ENCODE results near the gene PCNX1.

Gene PCNX1

DNA sequence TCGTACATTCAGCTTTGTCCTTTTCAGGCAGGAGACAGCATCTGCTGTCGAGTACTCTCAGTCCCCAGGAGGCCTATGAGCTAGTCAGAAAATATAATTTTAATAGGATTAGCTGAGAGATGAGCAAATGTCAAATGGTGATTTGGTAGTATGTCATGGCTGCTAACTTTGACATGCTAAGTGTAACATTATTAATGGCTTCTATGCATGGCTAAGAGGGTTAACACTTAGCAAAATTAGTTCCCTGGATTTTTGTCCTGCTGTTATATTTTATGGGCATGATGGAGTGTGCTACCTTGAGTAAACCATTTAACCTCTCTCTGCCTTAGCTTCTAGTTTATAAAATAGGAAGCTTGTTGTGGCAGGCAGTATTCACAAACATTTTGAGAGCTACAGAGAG, 2.9 kb upstream of the PCNX1 start:
- H3K9ac ChIP-seq (ENCODE audit: low read depth, low read length) = no peak overlapping the region
- no peak overlapping the region for H3K4me3 ChIP-seq (ENCODE audit: low read length)
- H3K4me1 ChIP-seq (ENCODE audit: control insufficient read depth, insufficient read depth, low read length) = peaks cover 38% of the 10 kb centered on the region
- no peaks in the 10 kb centered on the region for H3K36me3 ChIP-seq (ENCODE audit: insufficient read depth, low read length)
- H3K9me3 ChIP-seq (replicated peaks; ENCODE audit: low read length) = no peaks in the 10 kb centered on the region
- H3K27me3 ChIP-seq (ENCODE audit: control insufficient read depth, insufficient read depth, low read length) = no peaks in the 10 kb centered on the region
- H3K4me2 ChIP-seq (ENCODE audit: low read length) = no peak overlapping the region

DNA sequence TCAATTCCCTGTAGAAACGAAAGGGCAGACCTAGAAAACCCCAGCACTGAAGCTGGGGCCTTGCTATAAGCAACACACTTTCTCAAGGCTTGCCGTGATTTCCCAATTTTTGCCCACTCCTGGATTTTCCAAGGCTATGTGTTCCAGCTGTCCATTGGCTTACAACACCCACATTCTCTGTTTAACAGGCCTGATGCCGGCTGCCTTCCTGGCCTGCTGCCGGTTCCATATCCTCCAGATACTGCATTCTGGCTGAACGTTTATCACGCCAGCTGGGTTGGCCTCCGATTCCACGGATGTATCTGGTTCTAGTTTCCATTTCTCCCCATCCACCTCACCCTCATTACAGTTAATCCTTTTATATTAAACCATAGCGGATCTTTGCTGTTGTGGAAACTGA, 2.0 kb upstream of the PCNX1 start:
- no peaks in the 10 kb centered on the region for H3K36me3 ChIP-seq (ENCODE audit: insufficient read depth, low read length)
- peak overlapping the region; percentile 5 for H3K9ac ChIP-seq (ENCODE audit: low read depth, low read length)
- H3K9me3 ChIP-seq (replicated peaks; ENCODE audit: low read length) = no peaks in the 10 kb centered on the region
- no peaks in the 10 kb centered on the region for H3K27me3 ChIP-seq (ENCODE audit: control insufficient read depth, insufficient read depth, low read length)
- peaks cover 42% of the 10 kb centered on the region for H3K4me1 ChIP-seq (ENCODE audit: control insufficient read depth, insufficient read depth, low read length)
- H3K4me2 ChIP-seq (ENCODE audit: low read length) = peak overlapping the region; percentile 63
- H3K4me3 ChIP-seq (ENCODE audit: low read length) = peak overlapping the region; percentile 9

DNA sequence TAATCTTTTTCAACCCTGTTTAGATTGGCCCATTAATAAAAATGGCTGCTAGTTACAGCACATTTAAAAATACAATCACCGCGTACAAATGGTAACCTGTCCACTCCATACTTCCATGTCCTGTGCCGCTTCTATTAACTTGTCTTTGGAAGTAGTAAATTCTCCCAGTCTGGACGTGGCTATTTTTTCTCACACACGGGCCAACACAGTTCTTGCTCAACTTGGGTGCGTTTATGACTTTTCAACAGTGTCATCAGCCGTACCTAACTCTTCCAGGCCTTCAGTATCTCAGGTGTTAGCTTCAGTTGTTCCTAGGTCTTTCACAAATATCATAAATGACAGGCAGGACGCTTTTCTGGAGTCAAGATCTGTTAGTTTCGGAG, 475 bp upstream of the PCNX1 start:
- peak overlapping the region; percentile 96 for H3K4me3 ChIP-seq (ENCODE audit: low read length)
- H3K9ac ChIP-seq (ENCODE audit: low read depth, low read length) = peak overlapping the region; percentile 95
- H3K4me2 ChIP-seq (ENCODE audit: low read length) = peak overlapping the region; percentile 95
- no peaks in the 10 kb centered on the region for H3K27me3 ChIP-seq (ENCODE audit: control insufficient read depth, insufficient read depth, low read length)
- no peaks in the 10 kb centered on the region for H3K9me3 ChIP-seq (replicated peaks; ENCODE audit: low read length)
- H3K4me1 ChIP-seq (ENCODE audit: control insufficient read depth, insufficient read depth, low read length) = peaks cover 42% of the 10 kb centered on the region
- H3K36me3 ChIP-seq (ENCODE audit: insufficient read depth, low read length) = no peaks in the 10 kb centered on the region

DNA sequence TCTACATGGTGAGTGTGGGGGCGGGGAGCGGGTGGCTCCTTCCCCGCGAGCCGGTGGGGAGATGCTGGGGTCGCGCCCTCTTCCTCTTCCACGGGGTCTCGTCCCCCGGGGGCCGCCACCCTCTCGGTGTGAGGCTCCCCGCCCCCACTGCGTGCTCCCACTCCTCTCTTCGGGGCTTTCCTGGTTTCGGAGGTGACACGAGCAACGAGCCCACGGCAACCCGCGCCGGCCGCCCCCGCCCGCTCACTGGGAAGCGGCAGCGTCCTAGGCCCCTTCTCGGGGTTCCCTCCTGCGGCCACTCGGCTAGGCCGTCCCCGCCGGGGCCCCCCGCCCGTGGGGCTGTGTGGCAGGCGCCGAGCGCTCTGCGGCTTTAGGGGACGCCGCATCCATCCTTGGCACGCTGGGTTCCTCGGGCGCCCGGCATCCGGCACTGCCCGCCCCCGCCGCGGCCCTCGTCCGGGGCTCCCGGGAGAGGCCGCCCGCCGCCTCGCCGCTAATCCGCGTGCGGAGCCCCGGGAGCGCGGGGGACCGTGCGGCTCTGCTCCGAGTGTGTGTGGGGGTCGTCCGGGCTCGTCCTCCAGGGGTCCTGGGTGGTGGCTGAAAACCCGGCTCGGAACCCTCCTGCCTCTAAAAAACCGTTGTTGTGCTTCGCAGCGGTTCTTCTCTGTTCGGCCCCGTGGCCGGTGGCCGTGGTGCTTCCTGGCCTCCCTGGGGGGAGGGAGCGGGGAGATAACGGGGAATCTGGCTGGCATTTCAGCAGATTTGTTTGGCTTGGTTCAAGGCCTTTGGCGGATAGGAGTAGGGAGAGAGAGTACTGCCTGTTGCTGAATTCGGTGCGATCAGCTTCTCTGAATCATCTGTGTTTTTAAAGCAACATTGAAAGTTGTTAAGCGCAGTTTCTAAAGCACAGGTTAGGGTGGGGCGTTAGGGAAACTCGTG, 1.0 kb downstream of the PCNX1 start:
- peak overlapping the region; percentile 96 for H3K4me3 ChIP-seq (ENCODE audit: low read length)
- peak overlapping the region; percentile 95 for H3K9ac ChIP-seq (ENCODE audit: low read depth, low read length)
- H3K36me3 ChIP-seq (ENCODE audit: insufficient read depth, low read length) = no peaks in the 10 kb centered on the region
- no peaks in the 10 kb centered on the region for H3K9me3 ChIP-seq (replicated peaks; ENCODE audit: low read length)
- H3K4me1 ChIP-seq (ENCODE audit: control insufficient read depth, insufficient read depth, low read length) = peaks cover 42% of the 10 kb centered on the region
- H3K27me3 ChIP-seq (ENCODE audit: control insufficient read depth, insufficient read depth, low read length) = no peaks in the 10 kb centered on the region
- H3K4me2 ChIP-seq (ENCODE audit: low read length) = peak overlapping the region; percentile 95

DNA sequence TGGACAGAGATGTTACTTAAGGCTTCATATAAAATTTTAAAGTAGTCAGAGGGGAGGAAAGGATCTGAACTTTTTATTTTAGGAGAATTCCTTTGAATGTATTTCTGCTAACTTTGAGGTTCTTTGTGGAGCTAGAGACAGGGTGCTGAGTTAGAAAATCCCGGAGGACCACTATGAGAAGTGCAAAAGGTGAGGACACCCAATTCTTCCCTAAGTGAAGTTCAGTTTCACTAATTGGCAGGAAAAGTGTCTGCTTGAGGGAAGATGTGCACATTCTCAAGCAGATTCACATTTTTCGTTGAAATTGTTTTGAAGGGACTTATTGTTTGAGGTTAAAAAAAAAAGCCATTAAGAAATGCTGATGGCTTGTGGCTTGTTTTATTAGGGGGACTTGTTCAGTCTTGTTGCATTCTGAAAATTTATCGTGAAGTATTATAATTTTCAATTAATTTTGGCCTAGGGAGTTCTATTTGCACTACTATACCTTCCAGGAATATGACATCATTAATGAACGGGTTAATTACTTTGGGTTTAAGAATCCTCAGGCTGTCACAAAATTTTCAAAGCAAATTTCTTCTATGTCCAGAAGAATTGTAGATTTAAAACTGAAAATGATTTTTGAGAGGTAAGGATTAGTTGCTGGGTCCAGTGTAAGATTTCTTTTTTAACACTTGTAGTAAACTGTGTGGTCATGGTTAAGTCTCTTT, 1.8 kb downstream of the PCNX1 start:
- Histone ChIP-seq H3K9ac (ENCODE audit: low read depth, low read length) (peak overlapping the region; percentile 95), H3K4me3 (ENCODE audit: low read length) (peak overlapping the region; percentile 96), H3K4me1 (ENCODE audit: control insufficient read depth, insufficient read depth, low read length) (peaks cover 42% of the 10 kb centered on the region), H3K36me3 (ENCODE audit: insufficient read depth, low read length) (no peaks in the 10 kb centered on the region), H3K9me3 (replicated peaks; ENCODE audit: low read length) (no peaks in the 10 kb centered on the region), H3K4me2 (ENCODE audit: low read length) (peak overlapping the region; percentile 95), H3K27me3 (ENCODE audit: control insufficient read depth, insufficient read depth, low read length) (no peaks in the 10 kb centered on the region)

DNA sequence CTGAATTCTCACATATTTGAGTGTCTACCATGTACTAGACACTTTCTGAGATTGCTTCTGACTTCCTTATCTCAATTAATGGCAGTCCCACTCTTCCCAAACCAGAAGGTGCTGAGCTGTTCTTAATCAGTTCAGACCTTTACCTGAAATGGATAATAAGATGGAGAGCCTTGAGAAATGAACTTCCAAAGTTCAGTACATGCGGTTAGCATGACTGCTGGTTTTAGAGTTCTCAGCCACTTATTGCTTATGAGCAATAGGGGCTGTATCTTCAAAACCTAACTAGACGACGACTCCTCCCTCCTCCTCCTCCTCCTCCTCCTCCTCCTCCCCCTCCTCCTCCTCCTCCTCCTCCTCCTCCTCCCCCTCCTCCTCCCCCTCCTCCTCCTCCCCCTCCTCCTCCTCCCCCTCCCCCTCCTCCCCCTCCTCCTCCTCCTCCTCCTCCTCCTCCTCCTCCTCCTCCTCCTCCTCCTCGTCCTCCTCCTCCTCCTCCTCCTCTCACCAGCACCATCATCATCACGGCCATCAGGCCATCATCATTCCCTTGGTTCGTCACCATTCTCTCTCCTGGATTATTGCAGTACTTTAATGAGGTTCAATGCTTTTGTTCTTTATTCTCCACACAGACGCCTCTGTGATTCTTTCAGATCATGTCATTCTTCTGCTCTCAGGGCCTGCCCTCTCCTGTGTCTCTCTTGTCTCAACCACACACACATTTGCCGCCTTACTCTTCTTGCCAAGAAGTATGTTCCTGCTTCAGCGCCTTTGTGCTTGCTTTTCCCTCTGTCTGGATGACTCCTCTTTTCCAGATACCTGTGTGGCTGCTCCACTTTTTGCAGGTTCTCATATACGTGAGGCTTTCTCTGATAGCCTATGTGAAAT, 2.7 kb downstream of the PCNX1 start:
- peaks cover 39% of the 10 kb centered on the region for H3K4me1 ChIP-seq (ENCODE audit: control insufficient read depth, insufficient read depth, low read length)
- H3K9me3 ChIP-seq (replicated peaks; ENCODE audit: low read length) = no peaks in the 10 kb centered on the region
- no peaks in the 10 kb centered on the region for H3K36me3 ChIP-seq (ENCODE audit: insufficient read depth, low read length)
- peak overlapping the region; percentile 95 for H3K9ac ChIP-seq (ENCODE audit: low read depth, low read length)
- peak overlapping the region; percentile 96 for H3K4me3 ChIP-seq (ENCODE audit: low read length)
- peak overlapping the region; percentile 95 for H3K4me2 ChIP-seq (ENCODE audit: low read length)
- H3K27me3 ChIP-seq (ENCODE audit: control insufficient read depth, insufficient read depth, low read length) = no peaks in the 10 kb centered on the region

- Histone ChIP-seq H3K27me3 (ENCODE audit: control insufficient read depth, insufficient read depth, low read length) (no peaks in the 10 kb centered on the region), H3K9ac (ENCODE audit: low read depth, low read length) (no peak overlapping the region), H3K4me3 (ENCODE audit: low read length) (no peak overlapping the region), H3K9me3 (replicated peaks; ENCODE audit: low read length) (no peaks in the 10 kb centered on the region), H3K36me3 (ENCODE audit: insufficient read depth, low read length) (peaks cover 6% of the 10 kb centered on the region), H3K4me1 (ENCODE audit: control insufficient read depth, insufficient read depth, low read length) (peaks cover 36% of the 10 kb centered on the region), H3K4me2 (ENCODE audit: low read length) (no peak overlapping the region)
Measured at GRCh38 chr14:70915415-70915814, 8.2 kb downstream of the PCNX1 start.

- H3K4me1 ChIP-seq (ENCODE audit: control insufficient read depth, insufficient read depth, low read length) = peaks cover 39% of the 10 kb centered on the region
Measured at GRCh38 chr14:70916300-70916699, 9.0 kb downstream of the PCNX1 start.

GRCh38 chr14:70916799-70917198, 9.5 kb downstream of the PCNX1 start:
- Histone ChIP-seq H3K27me3 (ENCODE audit: control insufficient read depth, insufficient read depth, low read length) (no peaks in the 10 kb centered on the region), H3K9me3 (replicated peaks; ENCODE audit: low read length) (no peaks in the 10 kb centered on the region), H3K4me3 (ENCODE audit: low read length) (no peak overlapping the region), H3K4me1 (ENCODE audit: control insufficient read depth, insufficient read depth, low read length) (peaks cover 40% of the 10 kb centered on the region), H3K9ac (ENCODE audit: low read depth, low read length) (no peak overlapping the region), H3K36me3 (ENCODE audit: insufficient read depth, low read length) (peaks cover 6% of the 10 kb centered on the region), H3K4me2 (ENCODE audit: low read length) (no peak overlapping the region)

More at GRCh38 chr14:70916300-70916699, 9.0 kb downstream of the PCNX1 start:
- no peak overlapping the region for H3K9ac ChIP-seq (ENCODE audit: low read depth, low read length)
- no peaks in the 10 kb centered on the region for H3K27me3 ChIP-seq (ENCODE audit: control insufficient read depth, insufficient read depth, low read length)
- no peak overlapping the region for H3K4me3 ChIP-seq (ENCODE audit: low read length)
- peaks cover 6% of the 10 kb centered on the region for H3K36me3 ChIP-seq (ENCODE audit: insufficient read depth, low read length)
- no peaks in the 10 kb centered on the region for H3K9me3 ChIP-seq (replicated peaks; ENCODE audit: low read length)
- no peak overlapping the region for H3K4me2 ChIP-seq (ENCODE audit: low read length)

GRCh38 chr14:70917633-70918032, 10.4 kb downstream of the PCNX1 start:
- no peaks in the 10 kb centered on the region for H3K9me3 ChIP-seq (replicated peaks; ENCODE audit: low read length)
- H3K4me1 ChIP-seq (ENCODE audit: control insufficient read depth, insufficient read depth, low read length) = peaks cover 43% of the 10 kb centered on the region
- H3K36me3 ChIP-seq (ENCODE audit: insufficient read depth, low read length) = peaks cover 6% of the 10 kb centered on the region
- H3K4me2 ChIP-seq (ENCODE audit: low read length) = no peak overlapping the region
- H3K27me3 ChIP-seq (ENCODE audit: control insufficient read depth, insufficient read depth, low read length) = no peaks in the 10 kb centered on the region
- H3K4me3 ChIP-seq (ENCODE audit: low read length) = no peak overlapping the region
- H3K9ac ChIP-seq (ENCODE audit: low read depth, low read length) = no peak overlapping the region

DNA sequence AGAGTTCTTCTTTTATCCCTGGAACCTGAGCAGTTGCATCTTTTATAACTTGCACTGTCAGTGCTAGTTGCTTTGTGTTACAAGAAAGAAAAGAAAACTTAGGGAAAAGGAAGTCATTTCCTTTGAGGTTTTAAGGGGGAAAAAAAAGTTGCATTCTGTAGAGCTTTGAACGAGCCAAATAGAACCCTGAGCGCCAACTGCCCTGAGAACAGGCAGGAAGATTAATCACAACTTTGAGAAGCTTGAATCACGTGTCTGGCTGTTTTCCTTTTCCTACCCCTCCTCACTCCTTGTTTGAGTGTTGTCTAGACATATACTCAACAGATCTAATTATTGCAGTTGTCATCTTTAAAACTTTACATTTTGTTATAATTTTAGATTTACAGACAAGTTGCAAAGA, 12.5 kb downstream of the PCNX1 start:
- no peaks in the 10 kb centered on the region for H3K9me3 ChIP-seq (replicated peaks; ENCODE audit: low read length)
- H3K27me3 ChIP-seq (ENCODE audit: control insufficient read depth, insufficient read depth, low read length) = no peaks in the 10 kb centered on the region
- peaks cover 43% of the 10 kb centered on the region for H3K4me1 ChIP-seq (ENCODE audit: control insufficient read depth, insufficient read depth, low read length)
- peaks cover 6% of the 10 kb centered on the region for H3K36me3 ChIP-seq (ENCODE audit: insufficient read depth, low read length)
- H3K9ac ChIP-seq (ENCODE audit: low read depth, low read length) = no peak overlapping the region
- H3K4me2 ChIP-seq (ENCODE audit: low read length) = peak overlapping the region; percentile 64
- H3K4me3 ChIP-seq (ENCODE audit: low read length) = no peak overlapping the region

Measured in skeletal muscle satellite cell (primary cell).